GM23338 (cell line): ENCODE results near the gene STAB2.

Source experiments
- CREB1 ChIP-seq: fragments of 250-450 bp; sonication (Bioruptor Pico); IDR thresholded peaks from 2 replicates; pipeline ENCODE4 v1.5.0; 2020; ENCODE audit warnings: low read depth, mild to moderate bottlenecking, moderate library complexity
- EZH2 ChIP-seq: fragments of 200-600 bp; sonication (generic); IDR thresholded peaks from one replicate; pipeline ENCODE4 v1.8.0; 2017; ENCODE audit warnings: antibody characterized with exemption, mild to moderate bottlenecking, low read depth; ENCODE audit not compliant: unreplicated experiment
- EZH2phosphoT487 ChIP-seq: fragments of 200-600 bp; sonication (generic); IDR thresholded peaks from one replicate; pipeline ENCODE4 v1.8.1; 2018; ENCODE audit warnings: antibody characterized with exemption; ENCODE audit not compliant: unreplicated experiment
- JUNB ChIP-seq: IDR thresholded peaks from one replicate; pipeline ENCODE4 v1.6.1; 2016; ENCODE audit warnings: antibody characterized with exemption; ENCODE audit not compliant: unreplicated experiment
- NANOG ChIP-seq: IDR thresholded peaks from 2 replicates; pipeline ENCODE4 v1.6.1; 2016; ENCODE audit warnings: antibody characterized with exemption, borderline replicate concordance
- POLR2AphosphoS5 ChIP-seq: IDR thresholded peaks from 2 replicates; pipeline ENCODE4 v1.6.1; 2016; ENCODE audit warnings: antibody characterized with exemption, low read depth
- REST ChIP-seq: IDR thresholded peaks from one replicate; pipeline ENCODE4 v1.6.1; 2018; ENCODE audit warnings: antibody characterized with exemption; ENCODE audit not compliant: unreplicated experiment
- ZNF114 ChIP-seq: fragments of 250-450 bp; sonication (Bioruptor Pico); IDR thresholded peaks from 2 replicates; pipeline ENCODE4 v1.5.0; 2020; ENCODE audit warnings: mild to moderate bottlenecking, moderate library complexity
- ZNF331 ChIP-seq: fragments of 250-450 bp; sonication (Bioruptor Pico); IDR thresholded peaks from 2 replicates; pipeline ENCODE4 v1.5.0; 2020; ENCODE audit warnings: low read depth, mild to moderate bottlenecking, moderate library complexity
- ZNF462 ChIP-seq: fragments of 250-450 bp; sonication (Bioruptor Pico); IDR thresholded peaks from 2 replicates; pipeline ENCODE4 v1.5.0; 2020; ENCODE audit warnings: mild to moderate bottlenecking, moderate library complexity
- TF ChIP-seq, protein P1 (sequence below), 2 experiments: fragments of 200-600 bp in 1 of 2; sonication (generic) in 1 of 2; conservative IDR thresholded peaks; 2 replicates each; pipeline versions ENCODE4 v1.5.1 to v1.6.1; 2016 to 2017; ENCODE audit warnings: antibody characterized with exemption in 2 of 2, low read depth in 2 of 2, mild to moderate bottlenecking in 2 of 2, moderate library complexity in 1 of 2
- TF ChIP-seq, protein P2 (sequence below): IDR thresholded peaks from 2 replicates; pipeline ENCODE4 v1.6.1; 2016; ENCODE audit warnings: antibody characterized with exemption

GRCh38 chr12:103640410-103640809, 53.3 kb downstream of the STAB2 start:
- TF ChIP-seq EZH2: no peak
- TF ChIP-seq, protein P1, sequence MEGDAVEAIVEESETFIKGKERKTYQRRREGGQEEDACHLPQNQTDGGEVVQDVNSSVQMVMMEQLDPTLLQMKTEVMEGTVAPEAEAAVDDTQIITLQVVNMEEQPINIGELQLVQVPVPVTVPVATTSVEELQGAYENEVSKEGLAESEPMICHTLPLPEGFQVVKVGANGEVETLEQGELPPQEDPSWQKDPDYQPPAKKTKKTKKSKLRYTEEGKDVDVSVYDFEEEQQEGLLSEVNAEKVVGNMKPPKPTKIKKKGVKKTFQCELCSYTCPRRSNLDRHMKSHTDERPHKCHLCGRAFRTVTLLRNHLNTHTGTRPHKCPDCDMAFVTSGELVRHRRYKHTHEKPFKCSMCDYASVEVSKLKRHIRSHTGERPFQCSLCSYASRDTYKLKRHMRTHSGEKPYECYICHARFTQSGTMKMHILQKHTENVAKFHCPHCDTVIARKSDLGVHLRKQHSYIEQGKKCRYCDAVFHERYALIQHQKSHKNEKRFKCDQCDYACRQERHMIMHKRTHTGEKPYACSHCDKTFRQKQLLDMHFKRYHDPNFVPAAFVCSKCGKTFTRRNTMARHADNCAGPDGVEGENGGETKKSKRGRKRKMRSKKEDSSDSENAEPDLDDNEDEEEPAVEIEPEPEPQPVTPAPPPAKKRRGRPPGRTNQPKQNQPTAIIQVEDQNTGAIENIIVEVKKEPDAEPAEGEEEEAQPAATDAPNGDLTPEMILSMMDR (conservative IDR thresholded peaks at IDR 0.05; ENCODE audit: low read depth in 2 of 2): no peak
- no peak for TF ChIP-seq POLR2AphosphoS5
- TF ChIP-seq EZH2phosphoT487: no peak
- TF ChIP-seq, protein P2, sequence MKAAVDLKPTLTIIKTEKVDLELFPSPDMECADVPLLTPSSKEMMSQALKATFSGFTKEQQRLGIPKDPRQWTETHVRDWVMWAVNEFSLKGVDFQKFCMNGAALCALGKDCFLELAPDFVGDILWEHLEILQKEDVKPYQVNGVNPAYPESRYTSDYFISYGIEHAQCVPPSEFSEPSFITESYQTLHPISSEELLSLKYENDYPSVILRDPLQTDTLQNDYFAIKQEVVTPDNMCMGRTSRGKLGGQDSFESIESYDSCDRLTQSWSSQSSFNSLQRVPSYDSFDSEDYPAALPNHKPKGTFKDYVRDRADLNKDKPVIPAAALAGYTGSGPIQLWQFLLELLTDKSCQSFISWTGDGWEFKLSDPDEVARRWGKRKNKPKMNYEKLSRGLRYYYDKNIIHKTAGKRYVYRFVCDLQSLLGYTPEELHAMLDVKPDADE: no peak
- no peak for TF ChIP-seq CREB1 (CRISPR knock-in tag)
- no peak for TF ChIP-seq REST
- TF ChIP-seq JUNB: no peak
- TF ChIP-seq NANOG: no peak
- no peak for TF ChIP-seq ZNF462 (CRISPR knock-in tag)
- TF ChIP-seq ZNF114 (CRISPR knock-in tag): no peak
- TF ChIP-seq ZNF331 (CRISPR knock-in tag): no peak
